HG03460 (cell line): ENCODE data around the gene PEAK1.
"Not testable (repeated sequence)": the region's sequence is repeated elsewhere in the genome, so short reads cannot be mapped to it uniquely, and the experiment has no call there.

Experiments
- ATAC-seq: cut with Tn5 transposase; IDR thresholded peaks from one replicate; pipeline ENCODE4 v1.9.1; 2021; ENCODE audit not compliant: unreplicated experiment

The PEAK1 gene

GRCh38 chr15:77406846-77407245 is 13.1 kb downstream of the PEAK1 start:
- no peak for ATAC-seq

GRCh38 chr15:77406173-77406759 is 13.6 kb downstream of the PEAK1 start:
- not testable (repeated sequence) for ATAC-seq

GRCh38 chr15:77402740-77403379 is 17.0 kb downstream of the PEAK1 start:
- ATAC-seq = no peak

- ATAC-seq = no peak
These were observed 19.6 kb downstream of the PEAK1 start for GRCh38 chr15:77400258-77400657.

GRCh38 chr15:77398927-77399326 is 21.0 kb downstream of the PEAK1 start:
- no peak for ATAC-seq

- ATAC-seq = no peak
These were observed 23.2 kb downstream of the PEAK1 start for GRCh38 chr15:77396692-77397091.

- ATAC-seq = no peak
These were observed 24.7 kb downstream of the PEAK1 start for GRCh38 chr15:77395013-77395774.

GRCh38 chr15:77393471-77393840 is 26.4 kb downstream of the PEAK1 start:
- no peak for ATAC-seq

- no peak for ATAC-seq
These were observed 27.0 kb downstream of the PEAK1 start for GRCh38 chr15:77392762-77393470.

GRCh38 chr15:77391372-77391951 is 28.4 kb downstream of the PEAK1 start:
- no peak for ATAC-seq

GRCh38 chr15:77387365-77388105 is 32.4 kb downstream of the PEAK1 start:
- no peak for ATAC-seq

GRCh38 chr15:77386626-77387025 is 33.3 kb downstream of the PEAK1 start:
- ATAC-seq = no peak

GRCh38 chr15:77384589-77385359 is 35.1 kb downstream of the PEAK1 start:
- ATAC-seq = no peak

GRCh38 chr15:77384086-77384485 is 35.8 kb downstream of the PEAK1 start:
- no peak for ATAC-seq

- no peak for ATAC-seq
These were observed 39.9 kb downstream of the PEAK1 start for GRCh38 chr15:77380033-77380432.

GRCh38 chr15:77376770-77377169 is 43.1 kb downstream of the PEAK1 start:
- no peak for ATAC-seq

GRCh38 chr15:77375133-77375532 is 44.8 kb downstream of the PEAK1 start:
- ATAC-seq = no peak

GRCh38 chr15:77373441-77373840 is 46.5 kb downstream of the PEAK1 start:
- ATAC-seq = no peak

- no peak for ATAC-seq
These were observed 47.9 kb downstream of the PEAK1 start for GRCh38 chr15:77371850-77372563.
